SJSA1 (cell line): Measurements from ENCODE around the gene PTPN11. TPM values are rescaled to one million over a fixed set of nuclear protein-coding genes. Genes with fewer than 3 reads are reported as not detected.

Source experiments
- total RNA-seq: library from RNA; depleted of rRNA; stranded (reverse); fragments of >200 nt; shearing (Covaris generic); gene quantifications from 2 replicates; pipeline ENCODE4 v1.2.3, GENCODE V29; 2014; rRNA removed

The PTPN11 gene
- total RNA-seq, 1 experiment from 2014 or later, result 88.8 TPM

Other genes with a start within 250 kb of the PTPN11 start
- gene HECTD4, start 36.5 kb upstream of the PTPN11 start, total RNA-seq, result 9.6 and 9.8 TPM in 2 replicates
- gene RPL6, start 9.3 kb upstream of the PTPN11 start, total RNA-seq, result 1,116 and 1,297 TPM in 2 replicates